Measurements from ENCODE around the gene P2RY2. TPM values are rescaled to one million over a fixed set of nuclear protein-coding genes. Genes with fewer than 3 reads are reported as not detected.

The P2RY2 gene
- total and polyA plus RNA-seq, 3 donors from 2014 or later = 0.94 to 3.6 (median 2.0) TPM

DNA sequence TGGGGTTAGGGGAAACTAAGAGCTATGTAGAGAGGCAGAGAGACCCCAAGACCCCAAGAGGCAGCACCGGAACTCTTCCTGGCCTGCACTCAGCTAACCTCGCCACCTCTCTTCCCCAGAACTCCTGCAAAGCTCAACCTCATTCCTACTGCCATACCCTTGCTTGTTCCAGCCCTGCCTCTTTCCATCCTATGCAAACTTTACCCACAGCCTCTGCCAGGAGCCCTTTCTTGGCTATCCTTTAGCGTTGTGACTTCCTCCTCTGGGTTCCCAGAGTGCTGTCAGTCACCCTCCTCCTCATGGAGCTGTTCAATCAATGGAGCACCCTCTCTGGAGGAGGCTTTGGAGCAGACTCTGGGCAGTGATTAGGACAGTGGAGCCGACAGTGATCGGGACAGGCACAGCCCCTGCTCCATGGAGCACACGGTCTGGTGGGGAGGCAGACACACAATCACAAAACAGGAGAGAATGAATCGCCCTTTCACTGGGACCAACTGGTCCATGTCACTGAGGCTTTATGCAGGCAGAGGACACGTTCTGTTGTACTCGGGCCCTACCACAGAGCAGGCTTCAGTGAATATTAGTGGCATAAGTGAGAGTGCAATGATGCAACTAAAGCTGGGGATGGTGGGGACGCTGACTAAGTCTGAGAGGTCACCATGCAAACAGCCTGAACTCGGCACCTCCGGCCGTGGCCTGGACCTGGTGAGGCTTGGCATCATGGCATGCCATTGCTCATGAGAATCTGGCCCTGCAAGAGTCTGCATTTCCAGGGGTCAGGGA is 24.6 kb upstream of the P2RY2 start:
- no peaks in the 10 kb centered on the region for H3K27me3 ChIP-seq
- H3K4me3 ChIP-seq = no peak overlapping the region
- H3K9me3 ChIP-seq = no peaks in the 10 kb centered on the region
- H3K4me1 ChIP-seq = no peaks in the 10 kb centered on the region
- 87 to 92% methylated on average over 13 of the region's 13 CpGs for WGBS, 2 donors
- H3K27ac ChIP-seq = no peak overlapping the region
- TF ChIP-seq POLR2A (IDR thresholded peaks at IDR 0.05) = no peak
- TF ChIP-seq, protein P1, sequence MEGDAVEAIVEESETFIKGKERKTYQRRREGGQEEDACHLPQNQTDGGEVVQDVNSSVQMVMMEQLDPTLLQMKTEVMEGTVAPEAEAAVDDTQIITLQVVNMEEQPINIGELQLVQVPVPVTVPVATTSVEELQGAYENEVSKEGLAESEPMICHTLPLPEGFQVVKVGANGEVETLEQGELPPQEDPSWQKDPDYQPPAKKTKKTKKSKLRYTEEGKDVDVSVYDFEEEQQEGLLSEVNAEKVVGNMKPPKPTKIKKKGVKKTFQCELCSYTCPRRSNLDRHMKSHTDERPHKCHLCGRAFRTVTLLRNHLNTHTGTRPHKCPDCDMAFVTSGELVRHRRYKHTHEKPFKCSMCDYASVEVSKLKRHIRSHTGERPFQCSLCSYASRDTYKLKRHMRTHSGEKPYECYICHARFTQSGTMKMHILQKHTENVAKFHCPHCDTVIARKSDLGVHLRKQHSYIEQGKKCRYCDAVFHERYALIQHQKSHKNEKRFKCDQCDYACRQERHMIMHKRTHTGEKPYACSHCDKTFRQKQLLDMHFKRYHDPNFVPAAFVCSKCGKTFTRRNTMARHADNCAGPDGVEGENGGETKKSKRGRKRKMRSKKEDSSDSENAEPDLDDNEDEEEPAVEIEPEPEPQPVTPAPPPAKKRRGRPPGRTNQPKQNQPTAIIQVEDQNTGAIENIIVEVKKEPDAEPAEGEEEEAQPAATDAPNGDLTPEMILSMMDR (IDR thresholded peaks at IDR 0.05) = no peak
- no peak for DNase-seq
- H3K36me3 ChIP-seq (ENCODE audit: low read depth, missing control alignments) = no peaks in the 10 kb centered on the region
- intact Hi-C loops (cut with DNase I; ENCODE audit: low total_unique reads) = no loop called here

DNA sequence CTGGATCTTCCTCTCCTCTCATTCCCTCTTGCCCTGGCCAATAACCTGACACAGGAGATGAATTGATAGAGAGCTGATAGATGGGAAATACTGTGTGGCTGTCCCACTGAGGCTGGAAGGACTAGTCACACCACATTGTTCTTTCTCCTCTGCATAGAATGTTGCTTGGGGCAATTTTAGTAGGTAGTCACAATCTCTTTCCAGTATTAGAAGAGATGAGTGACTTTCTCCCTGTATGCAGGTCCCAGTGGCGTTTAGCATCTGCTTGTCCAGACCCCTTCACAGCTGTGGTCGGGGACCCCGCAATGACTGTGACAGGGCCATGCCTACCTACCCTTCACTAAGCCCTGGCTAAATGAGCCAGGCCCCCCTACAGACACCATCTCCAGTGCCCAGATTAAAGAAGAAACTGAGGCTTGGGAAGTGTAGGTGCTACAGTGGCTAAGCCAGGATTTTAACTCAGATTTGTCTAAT is 24.0 kb upstream of the P2RY2 start:
- intact Hi-C loops (cut with DNase I; ENCODE audit: low total_unique reads) = no loop called here
- 99 to 100% methylated on average over 3 of the region's 3 CpGs for WGBS, 2 donors
- Histone ChIP-seq H3K27ac (no peak overlapping the region), H3K27me3 (no peaks in the 10 kb centered on the region), H3K4me3 (no peak overlapping the region), H3K36me3 (ENCODE audit: low read depth, missing control alignments) (no peaks in the 10 kb centered on the region), H3K4me1 (no peaks in the 10 kb centered on the region), H3K9me3 (no peaks in the 10 kb centered on the region)
- DNase-seq = no peak
- TF ChIP-seq, protein P1 (IDR thresholded peaks at IDR 0.05) = no peak
- TF ChIP-seq POLR2A (IDR thresholded peaks at IDR 0.05) = no peak

DNA sequence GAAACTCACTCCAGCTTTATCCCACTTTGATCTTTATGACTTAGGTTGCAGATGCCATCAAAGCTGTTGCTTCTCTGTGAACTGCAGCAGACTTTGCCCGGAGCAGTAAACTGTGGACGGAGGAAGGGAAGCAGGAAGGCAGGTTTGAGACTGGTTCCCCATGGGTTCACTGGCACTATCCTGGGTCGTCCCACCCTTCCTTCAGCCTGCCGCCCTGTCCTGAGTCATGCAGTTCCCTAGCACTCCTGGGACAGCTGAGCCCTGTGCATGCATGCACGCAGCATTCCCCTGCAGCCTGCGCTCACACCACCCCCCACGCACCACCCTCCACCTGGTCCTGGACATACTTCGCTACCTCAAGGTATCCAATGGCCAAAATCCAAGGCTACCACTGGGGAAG is 23.5 kb upstream of the P2RY2 start:
- Histone ChIP-seq H3K27me3 (no peaks in the 10 kb centered on the region), H3K9me3 (no peaks in the 10 kb centered on the region), H3K4me3 (no peak overlapping the region), H3K4me1 (no peaks in the 10 kb centered on the region), H3K27ac (no peak overlapping the region), H3K36me3 (ENCODE audit: low read depth, missing control alignments) (no peaks in the 10 kb centered on the region)
- WGBS, 2 donors = 86% methylated on average over 8 of the region's 8 CpGs
- no peak for TF ChIP-seq POLR2A (IDR thresholded peaks at IDR 0.05)
- TF ChIP-seq, protein P1 (IDR thresholded peaks at IDR 0.05) = no peak
- intact Hi-C loops (cut with DNase I; ENCODE audit: low total_unique reads) = no loop called here
- DNase-seq = no peak

DNA sequence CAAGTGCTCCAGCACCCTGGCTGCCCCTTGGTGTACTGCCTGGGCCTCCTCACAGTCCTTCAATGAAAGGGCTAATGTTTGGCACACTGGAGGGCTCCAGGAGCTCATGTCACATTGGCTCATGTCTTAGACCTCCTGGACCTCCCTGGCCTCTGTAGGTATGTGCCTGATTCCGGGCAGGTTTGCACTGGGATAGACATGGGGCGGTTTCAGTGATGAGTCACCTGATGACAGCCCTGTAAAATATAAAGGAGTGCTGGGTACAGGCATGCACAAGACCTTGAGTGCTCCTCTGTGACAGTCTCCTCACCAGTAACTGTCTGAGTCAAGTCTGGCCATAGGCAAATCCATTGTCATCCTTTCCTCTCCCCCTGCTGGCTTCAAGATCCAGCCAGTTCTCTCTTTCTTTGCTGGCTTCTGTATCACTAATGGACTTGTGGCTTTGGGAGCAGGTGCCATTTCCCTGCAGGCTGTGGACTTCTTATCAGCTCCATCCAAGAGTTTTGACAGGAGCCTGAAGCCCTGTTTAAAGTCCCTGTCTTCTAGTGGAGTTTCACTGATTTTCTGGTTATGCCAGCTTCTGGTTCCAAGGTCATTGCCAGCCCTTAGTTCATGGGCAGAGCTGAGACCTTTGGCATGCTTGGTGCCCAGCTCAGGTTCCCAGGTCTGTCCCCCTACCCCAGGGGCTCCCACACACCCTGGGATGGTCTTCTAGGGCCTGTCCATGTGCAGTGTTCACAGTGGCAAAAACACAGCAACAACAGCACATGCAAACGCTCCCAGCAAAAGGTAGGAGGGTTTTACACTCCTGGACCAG is 22.7 kb upstream of the P2RY2 start:
- WGBS, 2 donors = 93% methylated on average over 3 of the region's 3 CpGs
- Histone ChIP-seq H3K27me3 (no peaks in the 10 kb centered on the region), H3K4me3 (no peak overlapping the region), H3K27ac (no peak overlapping the region), H3K4me1 (no peaks in the 10 kb centered on the region), H3K36me3 (ENCODE audit: low read depth, missing control alignments) (no peaks in the 10 kb centered on the region), H3K9me3 (no peaks in the 10 kb centered on the region)
- no peak for DNase-seq
- TF ChIP-seq, protein P1 (IDR thresholded peaks at IDR 0.05) = no peak
- no peak for TF ChIP-seq POLR2A (IDR thresholded peaks at IDR 0.05)
- intact Hi-C loops (cut with DNase I; ENCODE audit: low total_unique reads) = no loop called here
